ENCODE results near the gene DNAJC27. TPM values are rescaled to one million over a fixed set of nuclear protein-coding genes. Genes with fewer than 3 reads are reported as not detected.

The DNAJC27 gene
- total RNA-seq, 1 experiment from 2014 or later = 5.1 TPM

DNA sequence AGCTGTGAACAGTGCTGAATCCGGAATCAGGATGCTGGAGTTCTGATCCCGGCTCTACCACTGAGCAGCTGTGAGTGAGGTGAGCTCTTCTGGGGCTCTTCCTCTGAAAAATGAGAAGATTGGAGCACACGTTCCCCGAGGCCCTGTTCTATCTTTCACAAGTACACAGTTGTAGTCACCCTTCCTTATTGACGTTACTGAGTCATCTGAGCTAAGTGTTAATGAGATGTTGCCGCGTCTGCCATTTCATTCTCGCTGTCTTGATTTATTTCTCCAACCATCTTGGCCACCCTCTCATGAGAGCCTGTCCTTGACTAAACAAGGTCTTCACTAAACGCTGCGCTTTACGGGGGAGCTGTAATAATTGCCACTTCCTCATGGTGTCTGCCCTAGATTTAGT lies 38.2 kb upstream of the DNAJC27 start:
- no peak overlapping the region for H3K27ac ChIP-seq
- CTCF ChIA-PET = no interaction called here

DNA sequence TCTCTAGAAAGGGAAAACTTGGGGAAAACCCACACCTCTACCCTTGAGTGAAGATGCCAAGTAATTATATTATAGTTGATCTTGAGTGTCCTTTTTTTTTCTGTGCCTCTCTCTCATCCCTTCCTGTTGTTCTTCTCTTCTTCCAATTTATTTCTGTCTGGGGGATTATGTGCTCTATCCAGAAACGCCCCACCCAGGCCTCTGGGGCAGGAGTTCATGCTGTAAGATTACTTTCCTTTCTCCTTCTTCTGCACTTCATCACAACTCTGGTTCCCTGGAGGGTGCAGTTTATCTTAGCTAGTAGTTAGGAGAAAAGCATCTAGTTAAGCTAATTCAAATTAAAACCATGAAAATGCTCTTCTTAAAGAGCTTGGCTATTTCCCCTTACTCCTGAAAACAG lies 30.3 kb upstream of the DNAJC27 start:
- DNase-seq = no peak

More for the DNA sequence above, 38.2 kb upstream of the DNAJC27 start:
- Histone ChIP-seq H3K9me2 (ENCODE audit: insufficient read depth) (no peaks in the 10 kb centered on the region), H3K9me3 (ENCODE audit: insufficient read depth, low read depth) (no peaks in the 10 kb centered on the region), H2AFZ (peak overlapping the region; percentile 61), H3K4me2 (peak overlapping the region; percentile 50), H3K36me3 (ENCODE audit: low read depth) (no peaks in the 10 kb centered on the region), H3K27me3 (ENCODE audit: insufficient read depth, low read depth) (no peaks in the 10 kb centered on the region), H3F3A (ENCODE audit: insufficient read depth, low read depth) (no peaks in the 10 kb centered on the region), H3K4me1 (replicated peaks; ENCODE audit: insufficient read depth) (0 out of 2 replicates have a peak, but pooled peaks cover 3% of the 10 kb centered on the region), H3K4me3 (no peak overlapping the region), H4K20me1 (ENCODE audit: insufficient read depth) (no peaks in the 10 kb centered on the region), H3K79me2 (ENCODE audit: low read depth) (no peaks in the 10 kb centered on the region)
- TF ChIP-seq, protein P1, sequence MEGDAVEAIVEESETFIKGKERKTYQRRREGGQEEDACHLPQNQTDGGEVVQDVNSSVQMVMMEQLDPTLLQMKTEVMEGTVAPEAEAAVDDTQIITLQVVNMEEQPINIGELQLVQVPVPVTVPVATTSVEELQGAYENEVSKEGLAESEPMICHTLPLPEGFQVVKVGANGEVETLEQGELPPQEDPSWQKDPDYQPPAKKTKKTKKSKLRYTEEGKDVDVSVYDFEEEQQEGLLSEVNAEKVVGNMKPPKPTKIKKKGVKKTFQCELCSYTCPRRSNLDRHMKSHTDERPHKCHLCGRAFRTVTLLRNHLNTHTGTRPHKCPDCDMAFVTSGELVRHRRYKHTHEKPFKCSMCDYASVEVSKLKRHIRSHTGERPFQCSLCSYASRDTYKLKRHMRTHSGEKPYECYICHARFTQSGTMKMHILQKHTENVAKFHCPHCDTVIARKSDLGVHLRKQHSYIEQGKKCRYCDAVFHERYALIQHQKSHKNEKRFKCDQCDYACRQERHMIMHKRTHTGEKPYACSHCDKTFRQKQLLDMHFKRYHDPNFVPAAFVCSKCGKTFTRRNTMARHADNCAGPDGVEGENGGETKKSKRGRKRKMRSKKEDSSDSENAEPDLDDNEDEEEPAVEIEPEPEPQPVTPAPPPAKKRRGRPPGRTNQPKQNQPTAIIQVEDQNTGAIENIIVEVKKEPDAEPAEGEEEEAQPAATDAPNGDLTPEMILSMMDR (conservative IDR thresholded peaks at IDR 0.05) = no peak
- TF ChIP-seq EZH2 (IDR thresholded peaks at IDR 0.05; ENCODE audit: low read depth) = no peak
- no TSS peak for BruUV-seq (replicated peaks)
- intact Hi-C loops (cut with micrococcal nuclease; ENCODE audit: unreplicated experiment) = no loop called here
- POLR2A ChIA-PET (ENCODE audit: unreplicated experiment) = interaction anchor here (0.6 kb wide), 1 partner anchor 63 kb away, joined by 4 read pairs; no protein-coding TSS in a partner anchor
- DNase-seq = peak in 1 of 2 experiments; percentile 81

DNA sequence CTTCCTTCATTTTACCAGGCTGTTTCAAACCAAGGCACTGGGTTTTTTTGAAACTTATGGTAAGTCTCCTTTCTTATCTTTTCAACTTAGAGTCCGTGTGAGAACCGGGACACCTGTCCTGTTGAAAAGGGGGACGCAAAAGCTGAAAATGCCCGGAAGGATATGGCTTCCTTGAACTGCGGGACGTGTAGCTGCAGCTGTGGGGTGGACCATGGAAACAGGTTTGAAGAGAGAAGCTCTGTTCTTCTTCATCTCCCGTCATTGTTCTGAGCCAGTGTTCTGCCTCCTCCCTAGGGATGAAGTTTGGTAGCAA lies 29.5 kb upstream of the DNAJC27 start:
- H3K4me3 ChIP-seq = no peak overlapping the region
- POLR2A ChIA-PET (ENCODE audit: unreplicated experiment) = no interaction called here
- H3K9me3 ChIP-seq (ENCODE audit: insufficient read depth, low read depth) = no peaks in the 10 kb centered on the region
- H3K4me2 ChIP-seq = no peak overlapping the region
- no peaks in the 10 kb centered on the region for H3K27me3 ChIP-seq (ENCODE audit: insufficient read depth, low read depth)
- peaks cover 15% of the 10 kb centered on the region for H3K4me1 ChIP-seq (replicated peaks; ENCODE audit: insufficient read depth)
- no peaks in the 10 kb centered on the region for H3K79me2 ChIP-seq (ENCODE audit: low read depth)
- H2AFZ ChIP-seq = no peak overlapping the region
- H3K36me3 ChIP-seq (ENCODE audit: low read depth) = no peaks in the 10 kb centered on the region
- TF ChIP-seq, protein P1 (conservative IDR thresholded peaks at IDR 0.05) = no peak
- TF ChIP-seq EZH2 (IDR thresholded peaks at IDR 0.05; ENCODE audit: low read depth) = no peak
- no TSS peak for BruUV-seq (replicated peaks)
- no peaks in the 10 kb centered on the region for H4K20me1 ChIP-seq (ENCODE audit: insufficient read depth)
- no peaks in the 10 kb centered on the region for H3K9me2 ChIP-seq (ENCODE audit: insufficient read depth)
- no peak for DNase-seq
- no peak overlapping the region for H3K27ac ChIP-seq
- intact Hi-C loops (cut with micrococcal nuclease; ENCODE audit: unreplicated experiment) = no loop called here
- CTCF ChIA-PET = no interaction called here
- H3F3A ChIP-seq (ENCODE audit: insufficient read depth, low read depth) = peaks cover 19% of the 10 kb centered on the region

More for the DNA sequence above, 30.3 kb upstream of the DNAJC27 start:
- Histone ChIP-seq H3K4me1 (replicated peaks; ENCODE audit: insufficient read depth) (peaks cover 7% of the 10 kb centered on the region), H3F3A (ENCODE audit: insufficient read depth, low read depth) (peaks cover 11% of the 10 kb centered on the region; the same call in 1 of the 2 replicates), H4K20me1 (ENCODE audit: insufficient read depth) (no peaks in the 10 kb centered on the region), H3K9me3 (ENCODE audit: insufficient read depth, low read depth) (no peaks in the 10 kb centered on the region), H3K79me2 (ENCODE audit: low read depth) (no peaks in the 10 kb centered on the region), H3K4me3 (no peak overlapping the region), H3K27ac (no peak overlapping the region), H3K36me3 (ENCODE audit: low read depth) (no peaks in the 10 kb centered on the region), H2AFZ (no peak overlapping the region), H3K27me3 (ENCODE audit: insufficient read depth, low read depth) (no peaks in the 10 kb centered on the region), H3K9me2 (ENCODE audit: insufficient read depth) (no peaks in the 10 kb centered on the region), H3K4me2 (no peak overlapping the region)
- BruUV-seq (replicated peaks) = no TSS peak
- intact Hi-C loops (cut with micrococcal nuclease; ENCODE audit: unreplicated experiment) = no loop called here
- ChIA-PET POLR2A (ENCODE audit: unreplicated experiment) (no interaction called here), CTCF (no interaction called here)
- no peak for TF ChIP-seq EZH2 (IDR thresholded peaks at IDR 0.05; ENCODE audit: low read depth)
- TF ChIP-seq, protein P1 (conservative IDR thresholded peaks at IDR 0.05) = no peak
